Endothelial cell of umbilical vein (primary cell): ENCODE data around the gene DIAPH3.

Source experiments
- CTCF ChIP-seq, 2 donors: IDR thresholded peaks; 1 replicate in 1 of 2; 2 replicates in 1 of 2; pipeline ENCODE4 v1.5.1; 2011; ENCODE audit warnings: low read length in 2 of 2, mild to moderate bottlenecking in 2 of 2, moderate library complexity in 2 of 2, control low read depth in 1 of 2, inconsistent platforms in 1 of 2, low read depth in 1 of 2; ENCODE audit not compliant: insufficient read depth in 1 of 2; ENCODE audit errors: extremely low read depth in 1 of 2
- EZH2 ChIP-seq: IDR thresholded peaks from 2 replicates; pipeline ENCODE4 v1.6.1; 2012; ENCODE audit warnings: borderline replicate concordance, low read depth, mild to moderate bottlenecking, moderate library complexity, low read length, inconsistent platforms; ENCODE audit not compliant: severe bottlenecking
- FOS ChIP-seq: IDR thresholded peaks from 2 replicates; pipeline ENCODE4 v1.6.1; 2011; ENCODE audit warnings: mild to moderate bottlenecking, low read length, moderate library complexity, borderline replicate concordance; ENCODE audit not compliant: insufficient read depth
- JUN ChIP-seq: IDR thresholded peaks from 2 replicates; pipeline ENCODE4 v1.6.1; 2011; ENCODE audit warnings: borderline replicate concordance, low read depth; ENCODE audit not compliant: insufficient read length, insufficient read depth
- POLR2A ChIP-seq: IDR thresholded peaks from 2 replicates; pipeline ENCODE4 v1.6.1; 2012; ENCODE audit warnings: low read depth, mild to moderate bottlenecking, control low read depth, low read length
- POLR2AphosphoS5 ChIP-seq: IDR thresholded peaks from 2 replicates; pipeline ENCODE4 v1.6.1; 2012; ENCODE audit warnings: low read depth, mild to moderate bottlenecking, control low read depth, low read length, moderate library complexity; ENCODE audit not compliant: insufficient read depth
- TF ChIP-seq, protein P1 (sequence below): IDR thresholded peaks from 2 replicates; pipeline ENCODE4 v1.6.1; 2011; ENCODE audit not compliant: insufficient read depth, insufficient read length

- TF ChIP-seq CTCF (IDR thresholded peaks at IDR 0.05; ENCODE audit: extremely low read depth in 1 of 2, insufficient read depth in 1 of 2, low read depth in 1 of 2, low read length in 2 of 2) (no peak), JUN (no peak), POLR2AphosphoS5 (no peak), POLR2A (no peak), FOS (no peak), EZH2 (no peak)
- TF ChIP-seq, protein P1, sequence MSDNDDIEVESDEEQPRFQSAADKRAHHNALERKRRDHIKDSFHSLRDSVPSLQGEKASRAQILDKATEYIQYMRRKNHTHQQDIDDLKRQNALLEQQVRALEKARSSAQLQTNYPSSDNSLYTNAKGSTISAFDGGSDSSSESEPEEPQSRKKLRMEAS = no peak
Observed at GRCh38 chr13:60158321-60158801, 5.4 kb downstream of the DIAPH3 start.
